ENCODE data around the gene MESP1. TPM values are rescaled to one million over a fixed set of nuclear protein-coding genes. Genes with fewer than 3 reads are reported as not detected.
A peak's percentile ranks its signal among the peaks of the same experiment; 100 is the strongest.

Gene MESP1
- total and polyA plus RNA-seq, 2 of the 8 experiments (the other 6 are each of a cell fraction or from before 2014, with no cell fraction given), result 0.15 to 0.23 TPM

DNA sequence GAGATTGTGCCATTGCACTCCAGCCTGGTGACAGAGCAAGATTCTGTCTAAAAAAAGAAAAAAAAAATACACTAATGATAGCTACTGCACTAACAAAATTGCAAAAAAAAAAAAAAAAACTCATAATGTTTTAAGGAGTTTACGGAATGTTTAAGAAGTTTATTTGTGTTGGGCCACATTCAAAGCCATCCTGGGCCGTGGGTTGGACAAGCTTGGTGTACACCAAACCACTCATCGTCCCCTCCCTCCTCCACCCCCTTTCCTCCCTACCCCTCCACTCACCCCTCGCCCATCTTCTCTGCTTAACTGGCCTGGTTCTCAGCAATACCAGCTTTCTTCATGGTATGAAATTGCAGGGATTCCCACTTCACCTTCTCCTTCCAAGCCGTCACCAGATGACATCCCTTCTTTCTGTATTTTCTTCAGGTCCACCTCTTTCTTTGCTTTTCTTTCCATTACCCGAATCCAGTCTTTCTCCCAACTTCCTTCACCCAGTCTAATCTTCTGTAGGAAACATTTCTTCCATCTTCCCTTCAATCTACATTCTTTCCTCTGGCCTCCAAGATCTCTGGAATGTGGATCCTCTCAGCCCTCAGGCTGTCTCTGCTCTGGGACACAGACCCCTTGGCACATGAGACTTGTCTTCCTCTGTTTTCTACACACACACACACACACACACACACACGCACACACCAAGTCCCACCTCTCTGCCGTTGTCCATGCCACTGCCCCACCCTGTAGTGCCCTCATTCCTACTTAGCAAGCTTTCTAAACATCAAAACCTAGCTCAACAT is 3.5 kb upstream of the MESP1 start:
- TF ChIP-seq TEAD4 (IDR thresholded peaks at IDR 0.05; ENCODE audit: low read depth, low read length) (peak; percentile 66; the same call in 1 of the 2 replicates), NRF1 (IDR thresholded peaks at IDR 0.05; ENCODE audit: low read depth, low read length) (no peak)
- Histone ChIP-seq H2BK15ac (ENCODE audit: low read length) (no peak overlapping the region), H3K56ac (replicated peaks; ENCODE audit: insufficient read length, low read depth, low read length) (no peak overlapping the region), H2BK5ac (ENCODE audit: low read depth, low read length) (no peak overlapping the region), H3K27me3 (replicated peaks in 1 of 4; ENCODE audit: control insufficient read depth in 3 of 4, extremely low read depth in 1 of 4, insufficient read depth in 3 of 4, low read length in 3 of 4) (peaks cover 16 to 28% (median 26%) of the 10 kb centered on the region in 4 experiments), H3K23me2 (ENCODE audit: low read depth, low read length) (peaks cover 9% of the 10 kb centered on the region; the same call in 1 of the 2 replicates), H4K5ac (ENCODE audit: insufficient read length, low read depth, low read length) (no peak overlapping the region), H2BK120ac (replicated peaks; ENCODE audit: low read depth, low read length) (no peak overlapping the region), H2AFZ (ENCODE audit: low read length) (no peak overlapping the region), H2BK12ac (ENCODE audit: low read depth, low read length) (0 out of 2 replicates have a peak overlapping the region, but pooled peaks have one; percentile 68), H4K20me1 (replicated peaks in 1 of 2; ENCODE audit: control insufficient read depth in 1 of 2, insufficient read depth in 2 of 2, low read length in 2 of 2) (peaks cover 0 to 3% of the 10 kb centered on the region in 2 experiments), H3K18ac (ENCODE audit: extremely low read depth, low read length) (no peak overlapping the region), H3K14ac (ENCODE audit: insufficient read length) (no peak overlapping the region), H3K9me3 (ENCODE audit: insufficient read depth in 2 of 2, low read depth in 1 of 2, low read length in 1 of 2) (no peaks in the 10 kb centered on the region), H3K9ac (replicated peaks in 1 of 4; ENCODE audit: extremely low read depth in 1 of 4, low read depth in 3 of 4, low read length in 3 of 4) (no peak overlapping the region; a peak in 1 of 7 replicates), H3K4me2 (ENCODE audit: insufficient read depth in 1 of 2, low read depth in 2 of 2, low read length in 2 of 2) (no peak overlapping the region), H3K23ac (ENCODE audit: insufficient read length) (no peak overlapping the region), H3K4ac (replicated peaks; ENCODE audit: insufficient read length, low read depth, low read length) (no peak overlapping the region), H3K4me3 (ENCODE audit: extremely low read depth in 1 of 4, insufficient read depth in 2 of 4, low read depth in 3 of 4, low read length in 4 of 4) (no peak overlapping the region), H3K4me1 (replicated peaks in 1 of 4; ENCODE audit: control insufficient read depth in 3 of 4, insufficient read depth in 4 of 4, low read length in 3 of 4) (peaks cover 0 to 8% (median 5%) of the 10 kb centered on the region in 4 experiments; a peak in 4 of 7 replicates), H4K91ac (replicated peaks; ENCODE audit: insufficient read length, low read length) (no peak overlapping the region), H3K36me3 (ENCODE audit: control insufficient read depth in 2 of 4, insufficient read depth in 4 of 4, low read length in 3 of 4) (no peaks in the 10 kb centered on the region), H4K8ac (ENCODE audit: extremely low read depth, insufficient read depth, low read length) (no peak overlapping the region), H3K79me2 (ENCODE audit: control insufficient read depth in 1 of 2, insufficient read depth in 2 of 2, low read length in 2 of 2) (no peaks in the 10 kb centered on the region), H2AK5ac (ENCODE audit: low read depth, low read length) (no peak overlapping the region), H2BK20ac (ENCODE audit: low read length) (no peak overlapping the region), H3K27ac (ENCODE audit: low read depth, low read length) (no peak overlapping the region), H3K79me1 (ENCODE audit: low read depth, low read length) (no peaks in the 10 kb centered on the region)
- 77% methylated on average over 6 of the region's 8 CpGs; no CpG with 5 or more reads in 1 of the 2 experiments for WGBS, 2 experiments (ENCODE audit: extremely low coverage in 1 of 2, insufficient coverage in 1 of 2, insufficient read length in 1 of 2, insufficient replicate concordance in 2 of 2, low coverage in 1 of 2, low lambda C conversion rate in 2 of 2, missing lambda C conversion rate in 1 of 2)
- DNase-seq (ENCODE audit: low read depth in 1 of 2, low spot score in 2 of 2), result no peak
- POLR2A ChIA-PET (ENCODE audit: partially characterized antibody), result interaction anchor here (1.0 to 1.3 kb wide), 2 partner anchors 23 to 72 kb away, joined by 3 read pairs; no protein-coding TSS in a partner anchor
- CTCF ChIA-PET (ENCODE audit: partially characterized antibody), result interaction anchor here (0.6 to 3.6 kb wide), 12 partner anchors 10 to 325 kb away, joined by 3 to 34 read pairs (median 5); no protein-coding TSS in a partner anchor
- FAIRE-seq, result no peak
